ENCODE measurements around the gene HOXB1.

DNA sequence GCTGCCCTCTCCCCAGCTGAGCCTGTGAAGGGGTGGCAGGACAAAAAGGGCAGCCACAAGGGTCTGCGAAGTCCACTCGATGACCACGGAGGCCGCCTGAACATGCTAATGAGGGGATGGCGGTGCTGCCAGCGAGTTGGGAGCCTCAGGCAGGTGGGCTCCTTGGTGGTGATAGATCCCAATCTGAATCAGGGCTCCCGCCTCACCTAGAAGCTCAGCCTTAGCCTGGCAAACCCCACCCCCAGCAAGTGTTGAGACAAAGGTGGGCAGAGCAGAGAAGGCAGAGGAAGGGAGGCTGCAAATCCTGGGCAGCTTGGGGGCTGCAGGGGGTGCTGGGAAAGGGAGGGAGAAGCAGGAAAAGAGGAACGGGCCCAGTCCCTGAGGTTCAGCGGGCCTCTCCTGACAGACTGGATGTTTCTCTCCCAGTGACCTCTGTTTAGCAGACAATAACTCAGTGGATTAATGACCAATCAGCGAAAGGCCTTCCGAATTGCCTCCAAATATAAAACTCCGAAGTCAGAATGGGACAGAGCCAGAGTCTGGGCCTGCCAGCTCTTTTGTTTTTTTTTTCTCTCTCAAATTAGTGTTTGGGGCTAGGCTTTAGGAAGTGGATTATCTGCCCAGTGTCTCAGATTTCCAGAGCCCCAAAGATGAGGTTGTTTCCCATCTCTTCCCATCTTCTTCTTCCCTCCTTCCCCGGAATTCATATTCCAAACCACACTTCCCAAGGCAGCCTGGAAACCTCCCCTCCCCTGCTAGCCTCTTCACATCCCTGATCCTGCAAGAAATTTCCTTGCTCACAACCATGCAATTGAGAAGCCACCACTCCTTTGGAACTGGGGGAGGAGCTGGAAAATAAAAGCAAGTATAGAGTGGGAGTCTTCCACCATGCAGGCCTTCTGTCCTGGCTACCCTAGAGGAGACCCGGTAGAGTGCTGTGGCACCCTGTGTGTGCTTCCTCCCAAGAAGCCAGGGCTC is 29.3 kb upstream of the HOXB1 start:
- no peak for TF ChIP-seq EZH2 (IDR thresholded peaks at IDR 0.05; ENCODE audit: borderline replicate concordance, low read length)
- TF ChIP-seq, protein P1, sequence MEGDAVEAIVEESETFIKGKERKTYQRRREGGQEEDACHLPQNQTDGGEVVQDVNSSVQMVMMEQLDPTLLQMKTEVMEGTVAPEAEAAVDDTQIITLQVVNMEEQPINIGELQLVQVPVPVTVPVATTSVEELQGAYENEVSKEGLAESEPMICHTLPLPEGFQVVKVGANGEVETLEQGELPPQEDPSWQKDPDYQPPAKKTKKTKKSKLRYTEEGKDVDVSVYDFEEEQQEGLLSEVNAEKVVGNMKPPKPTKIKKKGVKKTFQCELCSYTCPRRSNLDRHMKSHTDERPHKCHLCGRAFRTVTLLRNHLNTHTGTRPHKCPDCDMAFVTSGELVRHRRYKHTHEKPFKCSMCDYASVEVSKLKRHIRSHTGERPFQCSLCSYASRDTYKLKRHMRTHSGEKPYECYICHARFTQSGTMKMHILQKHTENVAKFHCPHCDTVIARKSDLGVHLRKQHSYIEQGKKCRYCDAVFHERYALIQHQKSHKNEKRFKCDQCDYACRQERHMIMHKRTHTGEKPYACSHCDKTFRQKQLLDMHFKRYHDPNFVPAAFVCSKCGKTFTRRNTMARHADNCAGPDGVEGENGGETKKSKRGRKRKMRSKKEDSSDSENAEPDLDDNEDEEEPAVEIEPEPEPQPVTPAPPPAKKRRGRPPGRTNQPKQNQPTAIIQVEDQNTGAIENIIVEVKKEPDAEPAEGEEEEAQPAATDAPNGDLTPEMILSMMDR (IDR thresholded peaks at IDR 0.05; ENCODE audit: low read length): no peak
